Thoracic aorta (tissue), 2 donors: ENCODE results near the gene COL18A1. TPM values are rescaled to one million over a fixed set of nuclear protein-coding genes. Genes with fewer than 3 reads are reported as not detected.

Experiments used
- ATAC-seq: fragments of 150-250 bp; one replicate; pipeline ENCODE4 v1.8.0; 2017; ENCODE audit warnings: low read depth; ENCODE audit not compliant: insufficient number of reproducible peaks, low FRiP score
- DNase-seq: peaks from one replicate; pipeline ENCODE4 v3.0.0-alpha.2; 2020; ENCODE audit warnings: low spot score
- H3K27ac ChIP-seq, 2 donors: fragments of 200-600 bp; sonication (generic); 1 replicate in 1 of 2; 2 replicates in 1 of 2; pipeline ENCODE4 v1.5.1; 2016; ENCODE audit warnings: mild to moderate bottlenecking in 2 of 2, moderate library complexity in 2 of 2
- H3K27me3 ChIP-seq: fragments of 200-600 bp; sonication (generic); replicated peaks from 2 replicates; pipeline ENCODE4 v1.6.0; 2016; ENCODE audit warnings: mild to moderate bottlenecking; ENCODE audit not compliant: insufficient read depth
- H3K36me3 ChIP-seq: fragments of 200-600 bp; sonication (generic); one replicate; pipeline ENCODE4 v1.5.1; 2016
- H3K4me1 ChIP-seq, 2 donors: fragments of 200-600 bp; sonication (generic); 1 replicate in 1 of 2; 2 replicates in 1 of 2; pipeline versions ENCODE4 v1.5.1 to v1.6.0; 2016; ENCODE audit warnings: low read depth in 2 of 2, mild to moderate bottlenecking in 1 of 2; ENCODE audit not compliant: control insufficient read depth in 1 of 2
- H3K4me3 ChIP-seq: fragments of 200-600 bp; sonication (generic); 2 replicates; pipeline ENCODE4 v1.5.1; 2016; ENCODE audit warnings: mild to moderate bottlenecking
- H3K9me3 ChIP-seq: fragments of 200-600 bp; sonication (generic); 2 replicates; pipeline ENCODE4 v1.5.1; 2016
- total RNA-seq, 2 donors: library from RNA; depleted of rRNA; stranded (reverse); fragments of >200 nt; gene quantifications; one replicate each; pipeline versions ENCODE4 v1.1.0 to v1.2.3, GENCODE V29; 2016
- TF ChIP-seq, protein P1 (sequence below): fragments of 200-600 bp; sonication (generic); IDR thresholded peaks from one replicate; pipeline ENCODE4 v1.5.1; 2019; ENCODE audit warnings: antibody characterized with exemption

COL18A1 gene
- total RNA-seq, 2 donors from 2014 or later: 507 to 811 TPM

DNA sequence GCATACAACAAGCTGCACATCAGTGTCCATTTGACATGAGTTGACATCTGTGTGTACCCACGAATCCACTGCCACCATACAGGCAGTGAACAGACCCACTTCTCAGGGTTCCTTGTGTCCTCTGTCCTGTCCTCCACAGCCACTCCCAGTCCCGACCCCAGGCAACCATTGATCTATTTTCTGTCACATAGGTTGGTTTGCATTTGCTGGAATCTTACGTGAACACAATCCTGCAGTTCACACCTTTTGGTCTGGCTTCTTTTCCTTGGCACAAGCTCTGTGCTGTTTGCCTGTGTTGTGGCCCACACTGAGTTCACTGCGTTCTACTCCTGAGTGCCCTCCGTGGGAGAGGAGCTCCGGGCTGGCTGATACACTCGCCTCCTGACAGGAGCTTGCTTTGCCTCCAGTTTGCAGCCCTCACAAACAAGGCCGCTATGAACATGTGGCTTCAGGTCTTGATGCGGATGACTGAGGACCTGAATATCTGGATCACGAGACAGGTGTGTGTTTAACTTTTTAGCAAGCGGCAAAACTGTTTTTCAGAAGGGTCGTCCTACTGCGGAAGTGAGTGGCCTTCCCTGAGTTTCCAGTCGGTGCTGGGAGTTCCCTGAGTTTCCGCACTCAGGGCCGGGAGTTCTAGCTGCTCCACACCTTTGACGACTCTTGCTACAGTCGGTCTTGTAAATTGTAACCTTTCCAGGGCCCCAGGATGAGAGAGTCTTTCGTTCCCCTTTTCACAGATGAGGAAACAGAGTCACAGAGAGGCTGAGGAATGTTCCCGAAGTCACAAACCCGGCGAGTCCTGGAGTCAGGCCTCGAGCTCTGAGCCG is 13.0 kb upstream of the COL18A1 start:
- Histone ChIP-seq H3K4me3 (no peak overlapping the region), H3K4me1 (peaks cover 0 to 9% of the 10 kb centered on the region in 2 donors), H3K36me3 (no peaks in the 10 kb centered on the region), H3K9me3 (no peaks in the 10 kb centered on the region), H3K27me3 (no peaks in the 10 kb centered on the region), H3K27ac (no peak overlapping the region)
- DNase-seq (no peak), ATAC-seq (no peak)
- TF ChIP-seq, protein P1, sequence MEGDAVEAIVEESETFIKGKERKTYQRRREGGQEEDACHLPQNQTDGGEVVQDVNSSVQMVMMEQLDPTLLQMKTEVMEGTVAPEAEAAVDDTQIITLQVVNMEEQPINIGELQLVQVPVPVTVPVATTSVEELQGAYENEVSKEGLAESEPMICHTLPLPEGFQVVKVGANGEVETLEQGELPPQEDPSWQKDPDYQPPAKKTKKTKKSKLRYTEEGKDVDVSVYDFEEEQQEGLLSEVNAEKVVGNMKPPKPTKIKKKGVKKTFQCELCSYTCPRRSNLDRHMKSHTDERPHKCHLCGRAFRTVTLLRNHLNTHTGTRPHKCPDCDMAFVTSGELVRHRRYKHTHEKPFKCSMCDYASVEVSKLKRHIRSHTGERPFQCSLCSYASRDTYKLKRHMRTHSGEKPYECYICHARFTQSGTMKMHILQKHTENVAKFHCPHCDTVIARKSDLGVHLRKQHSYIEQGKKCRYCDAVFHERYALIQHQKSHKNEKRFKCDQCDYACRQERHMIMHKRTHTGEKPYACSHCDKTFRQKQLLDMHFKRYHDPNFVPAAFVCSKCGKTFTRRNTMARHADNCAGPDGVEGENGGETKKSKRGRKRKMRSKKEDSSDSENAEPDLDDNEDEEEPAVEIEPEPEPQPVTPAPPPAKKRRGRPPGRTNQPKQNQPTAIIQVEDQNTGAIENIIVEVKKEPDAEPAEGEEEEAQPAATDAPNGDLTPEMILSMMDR: no peak

DNA sequence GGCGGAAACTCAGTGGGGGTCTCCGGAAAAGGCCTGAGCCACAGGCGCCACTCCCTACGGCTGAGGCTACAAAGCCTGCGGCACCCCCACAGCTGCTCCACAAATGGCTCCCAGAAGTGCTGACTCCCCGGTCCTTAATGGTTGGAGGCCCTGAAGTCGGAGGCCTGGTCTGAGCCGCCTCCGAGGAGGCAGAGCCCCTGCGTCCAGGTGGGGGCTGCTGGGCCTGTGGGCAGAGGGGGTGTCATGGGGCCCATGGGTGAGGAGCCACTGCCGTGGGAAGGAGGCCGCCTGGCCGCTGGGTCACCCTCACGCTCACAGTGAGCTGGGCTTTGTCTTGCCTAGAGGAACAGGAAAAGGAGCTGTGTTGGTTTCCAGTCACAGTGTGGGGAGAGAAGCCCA is 12.4 kb upstream of the COL18A1 start:
- Histone ChIP-seq H3K9me3 (no peaks in the 10 kb centered on the region), H3K27me3 (no peaks in the 10 kb centered on the region), H3K36me3 (no peaks in the 10 kb centered on the region), H3K27ac (no peak overlapping the region), H3K4me3 (no peak overlapping the region), H3K4me1 (peaks cover 0 to 3% of the 10 kb centered on the region in 2 donors)
- TF ChIP-seq, protein P1: no peak
- ATAC-seq (no peak), DNase-seq (no peak)

GRCh38 chr21:45393021-45393420 is 11.9 kb upstream of the COL18A1 start:
- DNase-seq: no peak

DNA sequence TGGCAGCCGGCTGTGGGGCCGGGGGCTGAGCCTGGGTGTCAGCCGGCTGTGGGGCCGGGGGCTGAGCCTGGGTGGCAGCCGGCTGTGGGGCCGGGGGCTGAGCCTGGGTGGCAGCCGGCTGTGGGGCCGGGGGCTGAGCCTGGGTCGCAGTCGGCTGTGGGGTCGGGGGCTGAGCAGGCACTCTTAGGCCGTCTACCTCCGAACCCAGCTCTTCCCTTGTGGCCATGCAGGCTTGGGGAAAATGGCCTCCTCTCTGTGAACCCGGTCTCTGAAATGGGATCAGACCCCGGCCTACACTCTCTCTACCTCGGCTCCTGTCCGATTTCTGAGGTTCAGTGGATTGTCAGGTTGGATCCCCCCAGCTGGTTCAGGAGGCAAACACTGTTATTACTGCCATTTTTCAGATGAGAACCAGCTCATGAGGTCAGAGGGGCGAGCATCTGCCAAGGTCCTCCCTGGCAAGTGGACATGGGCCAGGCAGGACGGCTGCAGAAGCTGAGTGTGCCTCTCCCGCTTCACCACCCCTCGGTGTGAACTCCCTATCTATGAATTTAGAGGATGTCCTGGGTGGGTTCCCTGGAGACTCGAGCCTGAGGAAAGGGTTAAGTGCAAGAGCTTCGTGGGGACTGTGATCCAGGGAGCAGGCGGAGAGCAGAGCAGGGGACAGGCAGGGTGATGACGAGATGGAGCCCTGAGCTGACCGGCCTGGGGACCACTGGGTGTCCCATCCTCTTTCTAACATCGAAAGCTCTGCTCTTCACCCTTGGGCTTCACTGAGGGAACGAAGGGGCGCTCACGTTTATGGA is 10.9 kb upstream of the COL18A1 start:
- no peak overlapping the region for H3K4me3 ChIP-seq
- H3K9me3 ChIP-seq: no peaks in the 10 kb centered on the region
- DNase-seq (no peak), ATAC-seq (no peak)
- H3K36me3 ChIP-seq: no peaks in the 10 kb centered on the region
- no peaks in the 10 kb centered on the region for H3K4me1 ChIP-seq
- TF ChIP-seq, protein P1: no peak
- H3K27ac ChIP-seq: no peak overlapping the region
- H3K27me3 ChIP-seq: no peaks in the 10 kb centered on the region

More at GRCh38 chr21:45393021-45393420, 11.9 kb upstream of the COL18A1 start:
- Histone ChIP-seq H3K9me3 (no peaks in the 10 kb centered on the region), H3K4me3 (no peak overlapping the region), H3K27me3 (no peaks in the 10 kb centered on the region), H3K4me1 (no peaks in the 10 kb centered on the region), H3K36me3 (no peaks in the 10 kb centered on the region), H3K27ac (no peak overlapping the region)
- ATAC-seq: no peak
- TF ChIP-seq, protein P1: no peak

- Histone ChIP-seq H3K4me1 (no peaks in the 10 kb centered on the region), H3K9me3 (peaks cover 6% of the 10 kb centered on the region), H3K27ac (no peak overlapping the region), H3K4me3 (no peak overlapping the region), H3K27me3 (no peaks in the 10 kb centered on the region), H3K36me3 (no peaks in the 10 kb centered on the region)
- TF ChIP-seq, protein P1: no peak
- no peak for ATAC-seq
- no peak for DNase-seq
Measured at GRCh38 chr21:45396620-45396995, 8.4 kb upstream of the COL18A1 start.
